SK-N-SH treated with all-trans-retinoic acid at 6 μM for 48 hours (cell line): ENCODE measurements around the gene KLK14.

Experiments
- ATAC-seq: fragments of 200-7000 bp; cut with Tn5 transposase; 3 replicates; pipeline ENCODE4 v1.9.1; 2020; ENCODE audit warnings: mild to moderate bottlenecking, moderate library complexity
- ARNTL ChIP-seq: fragments of 450-650 bp; formaldehyde crosslinking; IDR thresholded peaks from 2 replicates; pipeline ENCODE4 v1.5.0; 2020; ENCODE audit warnings: low read depth, mild to moderate bottlenecking, moderate library complexity, borderline replicate concordance
- BACH2 ChIP-seq: fragments of 250-450 bp; sonication (Bioruptor Pico); IDR thresholded peaks from 2 replicates; pipeline ENCODE4 v1.9.0; 2021; ENCODE audit warnings: mild to moderate bottlenecking, borderline replicate concordance
- CREB5 ChIP-seq: fragments of 250-450 bp; sonication (Bioruptor Pico); IDR thresholded peaks from 2 replicates; pipeline ENCODE4 v1.5.1; 2020; ENCODE audit warnings: low read depth, mild to moderate bottlenecking, moderate library complexity
- CSDC2 ChIP-seq: fragments of 250-450 bp; sonication (Bioruptor Pico); IDR thresholded peaks from 2 replicates; pipeline ENCODE4 v1.5.0; 2020; ENCODE audit warnings: mild to moderate bottlenecking, moderate library complexity
- CSRNP3 ChIP-seq: fragments of 250-450 bp; sonication (Bioruptor Pico); IDR thresholded peaks from 2 replicates; pipeline ENCODE4 v1.5.1; 2021; ENCODE audit warnings: mild to moderate bottlenecking, moderate library complexity
- ESRRG ChIP-seq: fragments of 250-450 bp; sonication (Bioruptor Pico); IDR thresholded peaks from 2 replicates; pipeline ENCODE4 v1.6.1; 2021; ENCODE audit warnings: mild to moderate bottlenecking
- GLIS3 ChIP-seq: fragments of 250-450 bp; sonication (Bioruptor Pico); IDR thresholded peaks from 2 replicates; pipeline ENCODE4 v1.5.0; 2020; ENCODE audit warnings: mild to moderate bottlenecking, moderate library complexity
- ISL1 ChIP-seq: fragments of 250-450 bp; sonication (Bioruptor Pico); IDR thresholded peaks from 2 replicates; pipeline ENCODE4 v2.1.2; 2022; ENCODE audit warnings: mild to moderate bottlenecking, moderate library complexity
- OSR1 ChIP-seq: fragments of 250-450 bp; sonication (Bioruptor Pico); IDR thresholded peaks from 2 replicates; pipeline ENCODE4 v1.8.0; 2022; ENCODE audit warnings: moderate library complexity, mild to moderate bottlenecking, inconsistent platforms
- POU6F1 ChIP-seq: fragments of 250-450 bp; sonication (Bioruptor Pico); IDR thresholded peaks from 2 replicates; pipeline ENCODE4 v1.8.0; 2021; ENCODE audit warnings: low read depth, mild to moderate bottlenecking, moderate library complexity, borderline replicate concordance
- PPARA ChIP-seq: fragments of 250-450 bp; sonication (Bioruptor Pico); IDR thresholded peaks from 2 replicates; pipeline ENCODE4 v1.5.0; 2020; ENCODE audit warnings: mild to moderate bottlenecking, borderline replicate concordance
- RARB ChIP-seq: fragments of 250-450 bp; sonication (Bioruptor Pico); IDR thresholded peaks from 2 replicates; pipeline ENCODE4 v1.8.0; 2021; ENCODE audit warnings: mild to moderate bottlenecking, moderate library complexity
- SNAI2 ChIP-seq: fragments of 250-450 bp; sonication (Bioruptor Pico); IDR thresholded peaks from 2 replicates; pipeline ENCODE4 v1.5.0; 2020; ENCODE audit warnings: mild to moderate bottlenecking, moderate library complexity
- TCF4 ChIP-seq: fragments of 250-450 bp; sonication (Bioruptor Pico); IDR thresholded peaks from 2 replicates; pipeline ENCODE4 v1.8.0; 2021; ENCODE audit warnings: mild to moderate bottlenecking, moderate library complexity, borderline replicate concordance
- TOX ChIP-seq: fragments of 250-450 bp; sonication (Bioruptor Pico); IDR thresholded peaks from 2 replicates; pipeline ENCODE4 v1.8.0; 2021; ENCODE audit warnings: mild to moderate bottlenecking, moderate library complexity, borderline replicate concordance
- TSHZ2 ChIP-seq: fragments of 250-450 bp; sonication (Bioruptor Pico); IDR thresholded peaks from 2 replicates; pipeline ENCODE4 v1.5.0; 2020; ENCODE audit warnings: mild to moderate bottlenecking, moderate library complexity
- ZC3H10 ChIP-seq: fragments of 250-450 bp; sonication (Bioruptor Pico); IDR thresholded peaks from 2 replicates; pipeline ENCODE4 v1.5.1; 2021; ENCODE audit warnings: mild to moderate bottlenecking, moderate library complexity
- ZFP3 ChIP-seq: fragments of 250-450 bp; sonication (Bioruptor Pico); IDR thresholded peaks from 2 replicates; pipeline ENCODE4 v1.5.0; 2020; ENCODE audit warnings: mild to moderate bottlenecking, moderate library complexity
- ZFP30 ChIP-seq: fragments of 450-650 bp; formaldehyde crosslinking; IDR thresholded peaks from 2 replicates; pipeline ENCODE4 v1.5.0; 2022; ENCODE audit warnings: mild to moderate bottlenecking, moderate library complexity
- ZNF565 ChIP-seq: fragments of 450-650 bp; formaldehyde crosslinking; conservative IDR thresholded peaks from 2 replicates; pipeline ENCODE4 v1.5.0; 2020; ENCODE audit warnings: low read depth, mild to moderate bottlenecking, moderate library complexity
- ZNF70 ChIP-seq: fragments of 450-650 bp; formaldehyde crosslinking; IDR thresholded peaks from 2 replicates; pipeline ENCODE4 v1.5.0; 2020; ENCODE audit warnings: mild to moderate bottlenecking, moderate library complexity
- ZNF8 ChIP-seq: fragments of 450-650 bp; formaldehyde crosslinking; IDR thresholded peaks from 2 replicates; pipeline ENCODE4 v1.5.0; 2020; ENCODE audit warnings: mild to moderate bottlenecking, moderate library complexity

The KLK14 gene

GRCh38 chr19:51096473-51097165 lies 13.9 kb upstream of the KLK14 start:
- no peak for TF ChIP-seq OSR1
- TF ChIP-seq CREB5 (CRISPR knock-in tag) = no peak
- TF ChIP-seq CSDC2 (CRISPR knock-in tag) = no peak
- no peak for TF ChIP-seq ZFP30 (CRISPR knock-in tag)
- ATAC-seq = 0 out of 3 replicates have a peak, but pooled peaks have one; percentile 23

GRCh38 chr19:51094696-51095279 lies 12.1 kb upstream of the KLK14 start:
- ATAC-seq = no peak
- no peak for TF ChIP-seq ZNF565 (CRISPR knock-in tag)
- TF ChIP-seq TCF4 (CRISPR knock-in tag) = no peak
- TF ChIP-seq POU6F1 (CRISPR knock-in tag) = no peak
- TF ChIP-seq RARB (CRISPR knock-in tag) = no peak
- TF ChIP-seq ESRRG (CRISPR knock-in tag) = no peak
- no peak for TF ChIP-seq OSR1
- TF ChIP-seq ZNF8 = no peak
- TF ChIP-seq ZNF70 (CRISPR knock-in tag) = no peak

- no peak for ATAC-seq
- TF ChIP-seq ZFP3 (CRISPR knock-in tag) = no peak
- TF ChIP-seq POU6F1 (CRISPR knock-in tag) = no peak
- no peak for TF ChIP-seq PPARA (CRISPR knock-in tag)
- no peak for TF ChIP-seq ZNF565 (CRISPR knock-in tag)
- TF ChIP-seq CSDC2 (CRISPR knock-in tag) = no peak
- no peak for TF ChIP-seq ZFP30 (CRISPR knock-in tag)
- TF ChIP-seq ZNF8 = no peak
- TF ChIP-seq TOX (CRISPR knock-in tag) = no peak
- no peak for TF ChIP-seq ARNTL (CRISPR knock-in tag)
- TF ChIP-seq RARB (CRISPR knock-in tag) = no peak
- no peak for TF ChIP-seq ZC3H10
- TF ChIP-seq ISL1 = no peak
- no peak for TF ChIP-seq CSRNP3 (CRISPR knock-in tag)
- no peak for TF ChIP-seq BACH2 (CRISPR knock-in tag)
- no peak for TF ChIP-seq GLIS3 (CRISPR knock-in tag)
- no peak for TF ChIP-seq SNAI2 (CRISPR knock-in tag)
- no peak for TF ChIP-seq TCF4 (CRISPR knock-in tag)
- TF ChIP-seq OSR1 = no peak
- no peak for TF ChIP-seq TSHZ2 (CRISPR knock-in tag)
- no peak for TF ChIP-seq ZNF70 (CRISPR knock-in tag)
- TF ChIP-seq, all 23 proteins: peak for 0
These were observed 11.0 kb upstream of the KLK14 start for GRCh38 chr19:51093510-51094345.
